IPS-18c (cell line): ENCODE measurements around the gene GFOD2.

ENCODE experiments used
- H3K4me3 ChIP-seq: 2 replicates; pipeline ENCODE4 v1.7.0; 2013; ENCODE audit warnings: low read depth, mild to moderate bottlenecking, low read length, moderate library complexity; ENCODE audit not compliant: insufficient read depth
- H3K9me3 ChIP-seq: one replicate; pipeline ENCODE4 v1.6.1; 2013; ENCODE audit warnings: mild to moderate bottlenecking, low read length, moderate library complexity; ENCODE audit not compliant: control insufficient read depth, insufficient read depth

Gene GFOD2

DNA sequence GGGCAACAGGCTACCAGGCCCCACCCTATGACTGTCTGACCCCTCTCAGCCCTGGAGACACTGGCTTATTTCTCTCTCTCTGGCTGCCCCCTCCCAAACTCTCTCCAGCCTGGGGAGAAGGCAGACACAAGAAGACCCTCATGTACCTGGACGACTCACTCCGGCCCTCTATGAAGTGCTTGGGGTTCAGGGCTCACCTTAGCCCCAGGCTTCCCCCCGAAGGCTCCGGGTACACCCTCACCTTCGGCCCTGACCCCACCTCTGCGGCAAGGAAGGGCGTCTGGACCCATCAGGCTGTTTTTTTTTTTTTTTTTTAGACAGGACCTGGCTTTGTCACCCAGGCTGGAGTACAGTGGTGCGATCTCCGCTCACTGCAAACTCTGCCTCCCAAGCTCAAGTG, 75.1 kb downstream of the GFOD2 start:
- Histone ChIP-seq H3K9me3 (no peaks in the 10 kb centered on the region), H3K4me3 (no peak overlapping the region)

DNA sequence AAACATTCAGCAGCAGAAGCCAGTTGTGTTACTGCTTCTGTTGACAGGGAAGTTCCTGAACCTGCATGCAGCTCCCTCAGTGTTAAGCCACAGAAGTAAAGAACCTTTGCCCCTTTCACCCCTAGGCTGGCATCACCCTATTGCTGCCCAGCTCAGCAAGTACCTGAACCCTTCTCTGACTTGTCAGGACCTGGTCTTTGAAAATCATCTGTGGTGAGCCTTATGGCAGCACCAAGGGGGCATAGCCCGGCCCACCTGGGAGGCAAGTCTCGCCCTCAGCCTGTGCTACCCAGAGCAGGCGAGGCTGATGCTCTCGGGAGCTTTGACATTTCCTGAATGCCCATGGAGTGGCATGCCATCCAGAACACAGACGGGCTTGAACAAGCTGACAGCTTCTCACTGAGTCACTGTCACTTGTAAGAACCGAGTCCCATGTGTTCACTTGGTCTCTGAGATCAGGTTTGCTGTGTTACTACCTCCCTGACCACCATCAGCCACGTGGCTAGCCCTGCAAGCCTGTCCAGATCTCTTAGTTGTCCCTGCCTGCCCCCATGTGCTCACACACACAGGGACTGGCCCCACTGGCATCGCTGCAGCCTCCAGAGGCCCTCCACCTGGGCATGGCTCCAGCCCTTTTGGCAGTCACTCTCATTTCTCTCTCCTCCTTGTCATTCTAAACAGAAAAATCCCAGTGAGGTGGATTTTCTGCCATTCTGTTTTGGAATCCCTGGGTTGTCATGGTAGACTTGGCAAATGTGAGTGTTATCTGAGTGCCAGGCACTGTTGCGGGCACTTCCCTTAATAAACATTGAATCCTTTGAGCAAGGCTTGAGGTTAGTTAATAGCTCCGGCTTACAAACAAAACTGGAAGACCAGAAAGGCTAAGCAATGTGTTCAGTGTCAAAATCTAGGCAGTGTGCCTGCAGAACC, 77.1 kb downstream of the GFOD2 start:
- no peak overlapping the region for H3K4me3 ChIP-seq
- no peaks in the 10 kb centered on the region for H3K9me3 ChIP-seq

GRCh38 chr16:67637625-67638024, 81.5 kb downstream of the GFOD2 start:
- no peaks in the 10 kb centered on the region for H3K9me3 ChIP-seq
- H3K4me3 ChIP-seq: no peak overlapping the region

- no peak overlapping the region for H3K4me3 ChIP-seq
- H3K9me3 ChIP-seq: no peaks in the 10 kb centered on the region
Measured at GRCh38 chr16:67636713-67637112, 82.4 kb downstream of the GFOD2 start.

DNA sequence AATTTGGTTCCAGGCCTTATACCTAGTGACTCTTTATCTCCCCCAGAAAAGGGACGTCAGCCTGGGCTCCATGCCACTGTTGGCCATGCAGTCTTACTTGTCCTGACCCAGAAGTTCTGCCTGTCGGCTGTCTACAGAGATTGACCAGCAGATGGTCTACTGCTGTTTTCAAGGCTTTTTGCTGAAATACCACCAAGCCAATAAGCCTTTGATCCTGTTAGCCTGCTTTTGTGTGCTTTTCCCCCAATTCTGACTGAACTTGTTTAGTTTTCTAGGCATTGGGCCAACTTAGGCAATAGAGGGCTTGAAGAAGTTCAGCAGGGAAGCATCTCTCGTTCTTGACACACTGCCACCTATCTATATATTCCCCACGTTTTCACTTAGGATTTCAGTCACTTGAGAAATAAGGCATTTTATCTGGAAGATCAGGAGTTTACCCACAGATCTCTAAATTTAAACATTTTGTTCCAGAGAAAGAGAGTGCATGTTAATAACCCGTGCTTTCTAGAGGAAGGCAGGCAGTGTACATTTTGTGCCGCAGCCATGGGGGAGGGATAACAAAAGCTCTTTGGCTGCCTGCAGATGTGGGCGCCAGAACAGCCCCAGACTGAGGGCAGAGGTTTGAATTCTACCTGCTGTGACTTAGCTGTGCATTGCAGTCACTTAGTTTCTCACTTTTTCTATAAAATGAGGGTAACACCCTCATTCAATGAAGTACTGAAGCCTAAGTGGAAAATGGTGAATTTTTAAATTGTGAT, 86.5 kb downstream of the GFOD2 start:
- H3K9me3 ChIP-seq: no peaks in the 10 kb centered on the region
- H3K4me3 ChIP-seq: no peak overlapping the region

- no peaks in the 10 kb centered on the region for H3K9me3 ChIP-seq
- H3K4me3 ChIP-seq: no peak overlapping the region
Measured at GRCh38 chr16:67628216-67628615, 90.9 kb downstream of the GFOD2 start.
